Measurements from ENCODE around the gene CADPS.

The CADPS gene

GRCh38 chr3:62439978-62440377, 435.2 kb downstream of the CADPS start:
- TF ChIP-seq ZNF8 (CRISPR knock-in tag; IDR thresholded peaks at IDR 0.05) (no peak), GLIS3 (CRISPR knock-in tag; IDR thresholded peaks at IDR 0.05) (no peak), POU6F1 (CRISPR knock-in tag; IDR thresholded peaks at IDR 0.05; ENCODE audit: borderline replicate concordance, low read depth) (no peak), ESRRG (CRISPR knock-in tag; IDR thresholded peaks at IDR 0.05) (no peak), TSHZ2 (CRISPR knock-in tag; IDR thresholded peaks at IDR 0.05) (no peak), OSR1 (CRISPR knock-in tag; IDR thresholded peaks at IDR 0.05) (no peak), PPARA (CRISPR knock-in tag; IDR thresholded peaks at IDR 0.05; ENCODE audit: borderline replicate concordance) (no peak), ARNTL (CRISPR knock-in tag; IDR thresholded peaks at IDR 0.05; ENCODE audit: borderline replicate concordance, low read depth) (no peak)
- no peak for ATAC-seq

GRCh38 chr3:62439176-62439813, 435.9 kb downstream of the CADPS start:
- no peak for ATAC-seq
- TF ChIP-seq PATZ1 (CRISPR knock-in tag; IDR thresholded peaks at IDR 0.05; ENCODE audit: borderline replicate concordance) (no peak), GLIS3 (CRISPR knock-in tag; IDR thresholded peaks at IDR 0.05) (no peak), ESRRG (CRISPR knock-in tag; IDR thresholded peaks at IDR 0.05) (no peak), TCF4 (CRISPR knock-in tag; IDR thresholded peaks at IDR 0.05; ENCODE audit: borderline replicate concordance) (no peak), TSHZ2 (CRISPR knock-in tag; IDR thresholded peaks at IDR 0.05) (no peak), ARNTL (CRISPR knock-in tag; IDR thresholded peaks at IDR 0.05; ENCODE audit: borderline replicate concordance, low read depth) (no peak), ZNF8 (CRISPR knock-in tag; IDR thresholded peaks at IDR 0.05) (no peak), CREB5 (CRISPR knock-in tag; IDR thresholded peaks at IDR 0.05; ENCODE audit: low read depth) (no peak), ZNF70 (CRISPR knock-in tag; IDR thresholded peaks at IDR 0.05) (no peak), ISL1 (CRISPR knock-in tag; IDR thresholded peaks at IDR 0.05) (no peak)

- no peak for TF ChIP-seq RARB (CRISPR knock-in tag; IDR thresholded peaks at IDR 0.05)
- TF ChIP-seq ZFP30 (CRISPR knock-in tag; IDR thresholded peaks at IDR 0.05) = no peak
- no peak for TF ChIP-seq ISL1 (CRISPR knock-in tag; IDR thresholded peaks at IDR 0.05)
- TF ChIP-seq SNAI2 (CRISPR knock-in tag; IDR thresholded peaks at IDR 0.05) = no peak
- no peak for ATAC-seq
These were observed 438.4 kb downstream of the CADPS start for GRCh38 chr3:62436785-62437184.

- ATAC-seq = no peak
- TF ChIP-seq TCF4 (CRISPR knock-in tag; IDR thresholded peaks at IDR 0.05; ENCODE audit: borderline replicate concordance) (no peak), ZNF8 (CRISPR knock-in tag; IDR thresholded peaks at IDR 0.05) (no peak), ISL1 (CRISPR knock-in tag; IDR thresholded peaks at IDR 0.05) (no peak), GLIS3 (CRISPR knock-in tag; IDR thresholded peaks at IDR 0.05) (no peak), ZC3H10 (CRISPR knock-in tag; IDR thresholded peaks at IDR 0.05) (no peak), POU6F1 (CRISPR knock-in tag; IDR thresholded peaks at IDR 0.05; ENCODE audit: borderline replicate concordance, low read depth) (no peak), TOX (CRISPR knock-in tag; IDR thresholded peaks at IDR 0.05; ENCODE audit: borderline replicate concordance) (no peak), BACH2 (CRISPR knock-in tag; IDR thresholded peaks at IDR 0.05; ENCODE audit: borderline replicate concordance) (no peak), RARB (CRISPR knock-in tag; IDR thresholded peaks at IDR 0.05) (no peak), ESRRG (CRISPR knock-in tag; IDR thresholded peaks at IDR 0.05) (no peak), PPARA (CRISPR knock-in tag; IDR thresholded peaks at IDR 0.05; ENCODE audit: borderline replicate concordance) (no peak), PATZ1 (CRISPR knock-in tag; IDR thresholded peaks at IDR 0.05; ENCODE audit: borderline replicate concordance) (no peak), OSR1 (CRISPR knock-in tag; IDR thresholded peaks at IDR 0.05) (no peak), ZFP3 (CRISPR knock-in tag; IDR thresholded peaks at IDR 0.05) (no peak), ZFP30 (CRISPR knock-in tag; IDR thresholded peaks at IDR 0.05) (no peak)
These were observed 441.8 kb downstream of the CADPS start for GRCh38 chr3:62433396-62433795.
